GM23338 (cell line): ENCODE results near the gene CXADR. TPM values are rescaled to one million over a fixed set of nuclear protein-coding genes. Genes with fewer than 3 reads are reported as not detected.
A peak's percentile ranks its signal among the peaks of the same experiment; 100 is the strongest.

ENCODE experiments used
- ATAC-seq: fragments of 200-7000 bp; cut with Tn5 transposase; 3 replicates; pipeline ENCODE4 v1.9.1; 2020
- DNase-seq: peaks from one replicate; pipeline ENCODE4 v3.0.0-alpha.2; 2015; ENCODE audit warnings: low spot score
- H2AFZ ChIP-seq: fragments of 200-600 bp; sonication (generic); 2 replicates; pipeline ENCODE4 v1.8.0; 2016; ENCODE audit warnings: antibody characterized with exemption, mild to moderate bottlenecking, moderate library complexity
- H3F3A ChIP-seq: fragments of 200-600 bp; sonication (generic); replicated peaks from 2 replicates; pipeline ENCODE4 v1.8.0; 2017; ENCODE audit warnings: antibody characterized with exemption, mixed run types, low read depth
- H3K27ac ChIP-seq: fragments of 200-600 bp; sonication (generic); 2 replicates; pipeline ENCODE4 v1.6.1; 2016; ENCODE audit warnings: low read depth
- H3K27me3 ChIP-seq: fragments of 200-600 bp; sonication (generic); 2 replicates; pipeline ENCODE4 v1.8.0; 2016; ENCODE audit warnings: mild to moderate bottlenecking, mixed run types, moderate library complexity; ENCODE audit not compliant: insufficient read depth
- H3K36me3 ChIP-seq: fragments of 200-600 bp; sonication (generic); 2 replicates; pipeline ENCODE4 v1.8.0; 2016; ENCODE audit warnings: mild to moderate bottlenecking; ENCODE audit not compliant: insufficient read depth
- H3K4me1 ChIP-seq: fragments of 200-600 bp; sonication (generic); 2 replicates; pipeline ENCODE4 v1.8.0; 2016; ENCODE audit warnings: mild to moderate bottlenecking, moderate library complexity; ENCODE audit not compliant: insufficient read depth
- H3K4me2 ChIP-seq: fragments of 200-600 bp; sonication (generic); 2 replicates; pipeline ENCODE4 v1.7.1; 2017; ENCODE audit warnings: mixed run types
- H3K4me3 ChIP-seq: fragments of 200-600 bp; sonication (generic); 2 replicates; pipeline ENCODE4 v1.6.1; 2016; ENCODE audit warnings: mixed run types
- H3K79me2 ChIP-seq: fragments of 200-600 bp; sonication (generic); replicated peaks from 2 replicates; pipeline ENCODE4 v1.8.0; 2017; ENCODE audit warnings: mild to moderate bottlenecking; ENCODE audit not compliant: insufficient read depth
- H3K9me2 ChIP-seq: fragments of 200-600 bp; sonication (generic); 2 replicates; pipeline ENCODE4 v1.8.0; 2017; ENCODE audit not compliant: insufficient read depth
- H4K20me1 ChIP-seq: fragments of 200-600 bp; sonication (generic); replicated peaks from 2 replicates; pipeline ENCODE4 v1.8.0; 2017; ENCODE audit warnings: mild to moderate bottlenecking; ENCODE audit not compliant: insufficient read depth
- H3K27ac Mint-ChIP-seq: 2 replicates; pipeline ENCODE4 v1.8.0; 2020; ENCODE audit warnings: inconsistent platforms, mild to moderate bottlenecking, moderate library complexity, mixed read lengths
- H3K27me3 Mint-ChIP-seq: 3 replicates; pipeline ENCODE4 v1.8.0; 2022; ENCODE audit warnings: low read depth, mild to moderate bottlenecking, moderate library complexity, mixed read lengths, inconsistent platforms; ENCODE audit not compliant: insufficient read depth, poor library complexity
- H3K36me3 Mint-ChIP-seq: 3 replicates; pipeline ENCODE4 v1.8.0; 2021; ENCODE audit warnings: low read depth, mild to moderate bottlenecking, inconsistent platforms, moderate library complexity, mixed read lengths
- H3K4me1 Mint-ChIP-seq: 3 replicates; pipeline ENCODE4 v1.8.0; 2020; ENCODE audit warnings: mild to moderate bottlenecking, inconsistent platforms, mixed read lengths
- H3K4me3 Mint-ChIP-seq: 3 replicates; pipeline ENCODE4 v1.8.0; 2021; ENCODE audit warnings: moderate library complexity, mild to moderate bottlenecking, inconsistent platforms, mixed read lengths
- H3K9me3 Mint-ChIP-seq: 3 replicates; pipeline ENCODE4 v1.8.0; 2020; ENCODE audit warnings: moderate library complexity, mild to moderate bottlenecking, inconsistent platforms, mixed read lengths
- CREB1 ChIP-seq: fragments of 250-450 bp; sonication (Bioruptor Pico); IDR thresholded peaks from 2 replicates; pipeline ENCODE4 v1.5.0; 2020; ENCODE audit warnings: low read depth, mild to moderate bottlenecking, moderate library complexity
- CTCF ChIP-seq, 2 experiments: fragments of 200-600 bp in 1 of 2; sonication (generic) in 1 of 2; conservative IDR thresholded peaks; 2 replicates each; pipeline versions ENCODE4 v1.5.1 to v1.6.1; 2016 to 2017; ENCODE audit warnings: antibody characterized with exemption in 2 of 2, low read depth in 2 of 2, mild to moderate bottlenecking in 2 of 2, moderate library complexity in 1 of 2
- ETS1 ChIP-seq: IDR thresholded peaks from 2 replicates; pipeline ENCODE4 v1.6.1; 2016; ENCODE audit warnings: antibody characterized with exemption
- EZH2 ChIP-seq: fragments of 200-600 bp; sonication (generic); IDR thresholded peaks from one replicate; pipeline ENCODE4 v1.8.0; 2017; ENCODE audit warnings: antibody characterized with exemption, mild to moderate bottlenecking, low read depth; ENCODE audit not compliant: unreplicated experiment
- EZH2phosphoT487 ChIP-seq: fragments of 200-600 bp; sonication (generic); IDR thresholded peaks from one replicate; pipeline ENCODE4 v1.8.1; 2018; ENCODE audit warnings: antibody characterized with exemption; ENCODE audit not compliant: unreplicated experiment
- POLR2AphosphoS5 ChIP-seq: IDR thresholded peaks from 2 replicates; pipeline ENCODE4 v1.6.1; 2016; ENCODE audit warnings: antibody characterized with exemption, low read depth
- STAT1 ChIP-seq: IDR thresholded peaks from one replicate; pipeline ENCODE4 v1.6.1; 2016; ENCODE audit warnings: antibody characterized with exemption; ENCODE audit not compliant: unreplicated experiment
- ZNF331 ChIP-seq: fragments of 250-450 bp; sonication (Bioruptor Pico); IDR thresholded peaks from 2 replicates; pipeline ENCODE4 v1.5.0; 2020; ENCODE audit warnings: low read depth, mild to moderate bottlenecking, moderate library complexity
- polyA plus RNA-seq: library from polyadenylated mRNA; unstranded; fragments of >200 nt; fragmentation: Nextera tagmentation; extraction: Ambion mirVana; gene quantifications from 2 replicates; pipeline ENCODE4 v1.2.1, GENCODE V29; 2016
- total RNA-seq: library from RNA; depleted of rRNA; stranded (reverse); fragments of >200 nt; shearing (Covaris generic); gene quantifications from 2 replicates; pipeline ENCODE4 v1.2.3, GENCODE V29; 2014

Gene CXADR
- total and polyA plus RNA-seq, 2 experiments from 2014 or later: 126 to 207 TPM

- ATAC-seq (no peak), DNase-seq (peak; percentile 17)
- Histone ChIP-seq H3K4me1 (no peaks in the 10 kb centered on the region), H3K4me2 (peak overlapping the region; percentile 45), H3K36me3 (no peaks in the 10 kb centered on the region), H2AFZ (no peak overlapping the region), H3K79me2 (no peaks in the 10 kb centered on the region), H3K9me2 (no peaks in the 10 kb centered on the region), H3K27me3 (no peaks in the 10 kb centered on the region), H4K20me1 (no peaks in the 10 kb centered on the region), H3F3A (no peaks in the 10 kb centered on the region), H3K27ac (no peak overlapping the region), H3K4me3 (peak overlapping the region; percentile 45)
- H3K27ac Mint-ChIP-seq: no peak overlapping the region
- H3K9me3 Mint-ChIP-seq: peaks cover 3% of the 10 kb centered on the region; the same call in 1 of the 3 replicates
- H3K36me3 Mint-ChIP-seq: no peaks in the 10 kb centered on the region
- no peak for TF ChIP-seq EZH2
- TF ChIP-seq POLR2AphosphoS5: no peak
- H3K4me3 Mint-ChIP-seq: peak overlapping the region; percentile 70
- H3K4me1 Mint-ChIP-seq: peaks cover 8% of the 10 kb centered on the region
- H3K27me3 Mint-ChIP-seq: peaks cover 7% of the 10 kb centered on the region
Observed at GRCh38 chr21:17467829-17468228, 45.0 kb upstream of the CXADR start.

- no peaks in the 10 kb centered on the region for H3K9me2 ChIP-seq
- no peaks in the 10 kb centered on the region for H4K20me1 ChIP-seq
- H3K27ac ChIP-seq: no peak overlapping the region
- no peak overlapping the region for H3K4me3 ChIP-seq
- no peak for TF ChIP-seq CREB1 (CRISPR knock-in tag)
- Mint-ChIP-seq H3K27ac (no peak overlapping the region), H3K4me1 (peaks cover 8% of the 10 kb centered on the region), H3K36me3 (no peaks in the 10 kb centered on the region), H3K9me3 (peaks cover 3% of the 10 kb centered on the region; the same call in 1 of the 3 replicates), H3K27me3 (peaks cover 7% of the 10 kb centered on the region), H3K4me3 (no peak overlapping the region)
- H3K4me2 ChIP-seq: no peak overlapping the region
- H2AFZ ChIP-seq: no peak overlapping the region
- ATAC-seq: no peak
- no peaks in the 10 kb centered on the region; the same call in 1 of the 2 replicates for H3K36me3 ChIP-seq
- no peaks in the 10 kb centered on the region for H3K4me1 ChIP-seq
- no peaks in the 10 kb centered on the region for H3K79me2 ChIP-seq
- H3K27me3 ChIP-seq: no peaks in the 10 kb centered on the region
- no peak for DNase-seq
- H3F3A ChIP-seq: no peaks in the 10 kb centered on the region
Observed at GRCh38 chr21:17468698-17469097, 44.1 kb upstream of the CXADR start.

GRCh38 chr21:17469727-17470126 lies 43.1 kb upstream of the CXADR start:
- Histone ChIP-seq H3K36me3 (no peaks in the 10 kb centered on the region; the same call in 1 of the 2 replicates), H3K27me3 (no peaks in the 10 kb centered on the region), H2AFZ (no peak overlapping the region), H3K4me3 (no peak overlapping the region), H3K27ac (no peak overlapping the region), H4K20me1 (no peaks in the 10 kb centered on the region), H3F3A (no peaks in the 10 kb centered on the region), H3K4me1 (no peaks in the 10 kb centered on the region), H3K4me2 (no peak overlapping the region), H3K9me2 (no peaks in the 10 kb centered on the region), H3K79me2 (no peaks in the 10 kb centered on the region)
- Mint-ChIP-seq H3K27me3 (peaks cover 7% of the 10 kb centered on the region), H3K36me3 (no peaks in the 10 kb centered on the region), H3K4me3 (no peak overlapping the region), H3K4me1 (peaks cover 8% of the 10 kb centered on the region), H3K27ac (no peak overlapping the region), H3K9me3 (peaks cover 3% of the 10 kb centered on the region; the same call in 1 of the 3 replicates)
- TF ChIP-seq EZH2phosphoT487: no peak
- no peak for TF ChIP-seq POLR2AphosphoS5
- no peak for TF ChIP-seq STAT1
- no peak for ATAC-seq
- DNase-seq: no peak

- no peak for DNase-seq
- Histone ChIP-seq H4K20me1 (no peaks in the 10 kb centered on the region), H3K27ac (no peak overlapping the region), H3K4me2 (no peak overlapping the region), H3K27me3 (no peaks in the 10 kb centered on the region), H2AFZ (no peak overlapping the region), H3K79me2 (no peaks in the 10 kb centered on the region), H3K9me2 (no peaks in the 10 kb centered on the region), H3F3A (no peaks in the 10 kb centered on the region), H3K36me3 (no peaks in the 10 kb centered on the region; the same call in 1 of the 2 replicates), H3K4me3 (no peak overlapping the region), H3K4me1 (no peaks in the 10 kb centered on the region)
- no peak overlapping the region for H3K4me3 Mint-ChIP-seq
- H3K4me1 Mint-ChIP-seq: peaks cover 8% of the 10 kb centered on the region
- H3K36me3 Mint-ChIP-seq: no peaks in the 10 kb centered on the region
- no peak for ATAC-seq
- H3K27ac Mint-ChIP-seq: no peak overlapping the region
- peaks cover 3% of the 10 kb centered on the region; the same call in 1 of the 3 replicates for H3K9me3 Mint-ChIP-seq
- peaks cover 11% of the 10 kb centered on the region for H3K27me3 Mint-ChIP-seq
- TF ChIP-seq ETS1 (no peak), ZNF331 (CRISPR knock-in tag) (no peak), EZH2phosphoT487 (no peak), CTCF (conservative IDR thresholded peaks at IDR 0.05; ENCODE audit: low read depth in 2 of 2) (no peak)
Observed at GRCh38 chr21:17472182-17472581, 40.7 kb upstream of the CXADR start.
